Neural cell (in vitro differentiated cells): ENCODE measurements around the gene ANKRD28.

ENCODE experiments used
- CTCF ChIP-seq: fragments of 450-650 bp; IDR thresholded peaks from 2 replicates; pipeline ENCODE4 v1.5.1; 2014; ENCODE audit warnings: antibody characterized with exemption, mild to moderate bottlenecking, moderate library complexity; ENCODE audit not compliant: poor library complexity, severe bottlenecking
- POLR2AphosphoS5 ChIP-seq: IDR thresholded peaks from 2 replicates; pipeline ENCODE4 v1.6.1; 2012

- no peak for TF ChIP-seq CTCF
- TF ChIP-seq POLR2AphosphoS5 = no peak
Observed at GRCh38 chr3:15731024-15731423, 66.8 kb downstream of the ANKRD28 start.
